Gastroesophageal sphincter (tissue), 4 donors: ENCODE results near the gene STAT6. TPM values are rescaled to one million over a fixed set of nuclear protein-coding genes. Genes with fewer than 3 reads are reported as not detected.
"Not testable (repeated sequence)": the region's sequence is repeated elsewhere in the genome, so short reads cannot be mapped to it uniquely, and the experiment has no call there.

ENCODE experiments used
- ATAC-seq: fragments of 150-250 bp; one replicate; pipeline ENCODE4 v1.9.1; 2016; ENCODE audit warnings: mild to moderate bottlenecking, moderate library complexity
- H3K27ac ChIP-seq, 4 donors: fragments of 200-600 bp; sonication (generic) in 3 of 4; 1 replicate in 3 of 4; 2 replicates in 1 of 4; pipeline ENCODE4 v1.5.1; 2016 to 2019
- H3K27me3 ChIP-seq: fragments of 200-600 bp; sonication (generic); one replicate; pipeline ENCODE4 v1.5.1; 2019
- H3K36me3 ChIP-seq, 2 donors: fragments of 200-600 bp; sonication (generic); one replicate each; pipeline ENCODE4 v1.5.1; 2019; ENCODE audit warnings: control low read depth in 1 of 2
- H3K4me1 ChIP-seq, 3 donors: fragments of 200-600 bp; sonication (generic); 1 replicate in 2 of 3; 2 replicates in 1 of 3; pipeline ENCODE4 v1.5.1; 2016 to 2019; ENCODE audit warnings: control low read depth in 2 of 3
- H3K4me3 ChIP-seq, 2 donors: fragments of 200-600 bp; sonication (generic); one replicate each; pipeline ENCODE4 v1.5.1; 2019; ENCODE audit warnings: mild to moderate bottlenecking in 1 of 2, moderate library complexity in 1 of 2
- H3K9me3 ChIP-seq, 3 donors: fragments of 200-600 bp; sonication (generic); one replicate each; pipeline ENCODE4 v1.5.1; 2017 to 2019; ENCODE audit warnings: control low read depth in 2 of 3
- EP300 ChIP-seq: sonication (generic); formaldehyde crosslinking; IDR thresholded peaks from one replicate; pipeline ENCODE4 v1.6.1; 2017; ENCODE audit warnings: antibody characterized with exemption, mild to moderate bottlenecking
- POLR2A ChIP-seq, 2 donors: fragments of 450-650 bp; IDR thresholded peaks; one replicate each; pipeline ENCODE4 v1.6.1; 2017; ENCODE audit warnings: antibody characterized with exemption in 2 of 2, mild to moderate bottlenecking in 2 of 2, moderate library complexity in 1 of 2
- POLR2AphosphoS5 ChIP-seq: sonication (generic); formaldehyde crosslinking; IDR thresholded peaks from one replicate; pipeline ENCODE4 v1.6.1; 2017; ENCODE audit warnings: antibody characterized with exemption
- WGBS, 2 donors: methylation state at CpG; one replicate each; pipeline ENCODE4 v1.1.5; 2018; ENCODE audit warnings: low coverage in 1 of 2; 5-methylcytosine and 5-hydroxymethylcytosine counted together
- total RNA-seq, 4 donors: library from RNA; depleted of rRNA; stranded (reverse); fragments of >200 nt; gene quantifications; one replicate each; pipeline ENCODE4 v1.1.0, GENCODE V29; 2016
- TF ChIP-seq, protein P1 (sequence below), 4 experiments: fragments of 200-600 bp in 2 of 4; fragments of 450-650 bp in 2 of 4; sonication (generic) in 1 of 4; IDR thresholded peaks; one replicate each; pipeline ENCODE4 v1.5.1; 2017 to 2019; ENCODE audit warnings: antibody characterized with exemption in 4 of 4, mild to moderate bottlenecking in 2 of 4, moderate library complexity in 2 of 4

STAT6 gene
- total RNA-seq, 4 donors from 2014 or later, result 92.5 to 166 (median 156) TPM

- Histone ChIP-seq H3K4me1 (peaks cover 0 to 42% (median 3%) of the 10 kb centered on the region in 3 donors), H3K4me3 (peak overlapping the region in 1 of 2 donors; percentile 88), H3K36me3 (no peaks in the 10 kb centered on the region), H3K27me3 (no peaks in the 10 kb centered on the region), H3K9me3 (no peaks in the 10 kb centered on the region), H3K27ac (peak overlapping the region in 3 of 4 donors; percentile 98 to 100 (median 99))
- ATAC-seq, result no peak
- TF ChIP-seq POLR2A (IDR thresholded peaks at IDR 0.05) (no peak), POLR2AphosphoS5 (no peak), EP300 (no peak)
- TF ChIP-seq, protein P1, sequence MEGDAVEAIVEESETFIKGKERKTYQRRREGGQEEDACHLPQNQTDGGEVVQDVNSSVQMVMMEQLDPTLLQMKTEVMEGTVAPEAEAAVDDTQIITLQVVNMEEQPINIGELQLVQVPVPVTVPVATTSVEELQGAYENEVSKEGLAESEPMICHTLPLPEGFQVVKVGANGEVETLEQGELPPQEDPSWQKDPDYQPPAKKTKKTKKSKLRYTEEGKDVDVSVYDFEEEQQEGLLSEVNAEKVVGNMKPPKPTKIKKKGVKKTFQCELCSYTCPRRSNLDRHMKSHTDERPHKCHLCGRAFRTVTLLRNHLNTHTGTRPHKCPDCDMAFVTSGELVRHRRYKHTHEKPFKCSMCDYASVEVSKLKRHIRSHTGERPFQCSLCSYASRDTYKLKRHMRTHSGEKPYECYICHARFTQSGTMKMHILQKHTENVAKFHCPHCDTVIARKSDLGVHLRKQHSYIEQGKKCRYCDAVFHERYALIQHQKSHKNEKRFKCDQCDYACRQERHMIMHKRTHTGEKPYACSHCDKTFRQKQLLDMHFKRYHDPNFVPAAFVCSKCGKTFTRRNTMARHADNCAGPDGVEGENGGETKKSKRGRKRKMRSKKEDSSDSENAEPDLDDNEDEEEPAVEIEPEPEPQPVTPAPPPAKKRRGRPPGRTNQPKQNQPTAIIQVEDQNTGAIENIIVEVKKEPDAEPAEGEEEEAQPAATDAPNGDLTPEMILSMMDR (IDR thresholded peaks at IDR 0.05), result no peak
- 59 to 70% methylated on average over 2 to 7 of the region's 7 CpGs for WGBS, 2 donors
These were observed 15.4 kb upstream of the STAT6 start for GRCh38 chr12:57126561-57126960.

DNA sequence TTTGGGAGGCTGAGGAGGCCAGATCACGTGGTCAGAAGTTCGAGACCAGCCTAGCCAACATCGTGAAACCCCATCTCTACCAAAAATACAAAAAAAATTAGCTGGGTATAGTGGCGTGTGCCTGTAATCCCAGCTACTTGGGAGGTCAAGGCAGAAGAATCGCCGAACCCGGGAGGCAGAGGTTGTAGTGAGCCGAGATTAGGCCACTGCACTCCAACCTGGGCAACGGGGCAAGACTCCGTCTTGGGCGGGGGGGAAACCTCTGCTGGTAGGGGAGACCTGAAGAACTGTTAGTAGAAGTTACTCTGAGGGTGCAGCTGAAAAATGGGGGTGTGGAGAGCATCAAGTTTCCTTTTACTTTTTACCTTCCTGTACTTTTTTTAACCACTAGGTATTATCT, 14.9 kb upstream of the STAT6 start:
- 79 to 97% methylated on average over 4 to 10 of the region's 11 CpGs for WGBS, 2 donors
- H3K36me3 ChIP-seq, result no peaks in the 10 kb centered on the region
- peaks cover 0 to 37% (median 3%) of the 10 kb centered on the region in 3 donors for H3K4me1 ChIP-seq
- no peak overlapping the region for H3K27ac ChIP-seq
- ATAC-seq, result no peak
- no peaks in the 10 kb centered on the region for H3K27me3 ChIP-seq
- no peak overlapping the region for H3K4me3 ChIP-seq
- no peak for TF ChIP-seq POLR2A (IDR thresholded peaks at IDR 0.05)
- TF ChIP-seq POLR2AphosphoS5, result no peak
- TF ChIP-seq EP300, result no peak
- TF ChIP-seq, protein P1 (IDR thresholded peaks at IDR 0.05), result no peak
- H3K9me3 ChIP-seq, result no peaks in the 10 kb centered on the region

- WGBS, 2 donors, result 14 to 29% methylated on average over 4 to 8 of the region's 10 CpGs
- no peak overlapping the region for H3K4me3 ChIP-seq
- H3K27me3 ChIP-seq, result no peaks in the 10 kb centered on the region
- H3K36me3 ChIP-seq, result no peaks in the 10 kb centered on the region
- H3K4me1 ChIP-seq, result peaks cover 0 to 21% (median 3%) of the 10 kb centered on the region in 3 donors
- peak; percentile 30 for TF ChIP-seq POLR2AphosphoS5
- TF ChIP-seq, protein P1 (IDR thresholded peaks at IDR 0.05), result peak in 3 of 4 experiments; percentile 95 to 98 (median 96)
- no peak for TF ChIP-seq EP300
- no peaks in the 10 kb centered on the region for H3K9me3 ChIP-seq
- no peak for ATAC-seq
- H3K27ac ChIP-seq, result no peak overlapping the region
These were observed 13.2 kb upstream of the STAT6 start for GRCh38 chr12:57124261-57124877.

DNA sequence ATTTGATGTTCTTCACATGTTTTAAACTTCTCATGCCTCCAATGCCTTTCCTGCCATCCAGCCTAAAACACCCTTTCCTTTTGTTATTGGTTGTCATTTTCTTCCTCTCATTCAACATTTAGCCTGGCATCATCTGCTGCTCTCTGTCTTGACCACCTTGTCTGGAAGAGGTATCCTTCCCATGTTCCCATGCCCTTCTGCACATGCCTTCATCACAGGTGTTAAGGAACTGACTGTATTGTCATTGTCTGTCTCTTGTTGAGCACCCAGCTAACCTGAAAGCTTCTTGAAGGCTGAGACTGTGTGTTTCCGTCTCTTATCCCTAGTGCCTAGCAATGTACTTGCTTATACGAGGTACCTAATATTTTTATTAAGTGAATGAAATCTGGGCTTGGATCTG, 12.7 kb upstream of the STAT6 start:
- no peaks in the 10 kb centered on the region for H3K36me3 ChIP-seq
- no peak for TF ChIP-seq EP300
- TF ChIP-seq, protein P1 (IDR thresholded peaks at IDR 0.05), result no peak
- no peak for TF ChIP-seq POLR2AphosphoS5
- no peak for TF ChIP-seq POLR2A (IDR thresholded peaks at IDR 0.05)
- H3K4me1 ChIP-seq, result peaks cover 0 to 19% (median 3%) of the 10 kb centered on the region in 3 donors
- no peaks in the 10 kb centered on the region for H3K27me3 ChIP-seq
- no peaks in the 10 kb centered on the region for H3K9me3 ChIP-seq
- no peak overlapping the region for H3K27ac ChIP-seq
- WGBS, 2 donors, result 21 to 22% methylated on average over 2 of the region's 2 CpGs
- no peak overlapping the region for H3K4me3 ChIP-seq
- ATAC-seq, result no peak

GRCh38 chr12:57120718-57121117, 9.6 kb upstream of the STAT6 start:
- WGBS, 2 donors, result 88% methylated on average over 9 of the region's 11 CpGs; no CpG with 5 or more reads in 1 of the 2 donors
- not testable (repeated sequence) for ATAC-seq, H3K36me3 ChIP-seq, H3K4me1 ChIP-seq, H3K9me3 ChIP-seq, H3K27me3 ChIP-seq, H3K27ac ChIP-seq, H3K4me3 ChIP-seq
